DOHH2 (cell line): Measurements from ENCODE around the gene EFEMP1.

Experiments
- H3F3A ChIP-seq: fragments of 200-600 bp; sonication (generic), shearing (Covaris generic); 2 replicates; pipeline ENCODE4 v1.6.0; 2016; ENCODE audit warnings: antibody characterized with exemption, mild to moderate bottlenecking; ENCODE audit not compliant: control insufficient read depth, insufficient read depth
- H3K27ac ChIP-seq: fragments of 200-600 bp; sonication (generic); 2 replicates; pipeline ENCODE4 v1.5.1; 2014; ENCODE audit warnings: low read depth, mild to moderate bottlenecking, low read length, moderate library complexity
- H3K27me3 ChIP-seq: fragments of 200-600 bp; sonication (generic); 2 replicates; pipeline ENCODE4 v1.6.1; 2014; ENCODE audit warnings: mild to moderate bottlenecking, low read length, mixed read lengths; ENCODE audit not compliant: control insufficient read depth
- H3K36me3 ChIP-seq: fragments of 200-600 bp; sonication (generic); 2 replicates; pipeline ENCODE4 v1.6.1; 2014; ENCODE audit warnings: mild to moderate bottlenecking, low read length, moderate library complexity, mixed read lengths; ENCODE audit not compliant: control insufficient read depth
- H3K4me1 ChIP-seq: fragments of 200-600 bp; sonication (generic); 2 replicates; pipeline ENCODE4 v1.6.1; 2014; ENCODE audit warnings: mild to moderate bottlenecking, low read length, mixed read lengths; ENCODE audit not compliant: control insufficient read depth
- H3K4me2 ChIP-seq: fragments of 200-600 bp; sonication (generic); 2 replicates; pipeline ENCODE4 v1.6.0; 2014; ENCODE audit warnings: mild to moderate bottlenecking, low read length, moderate library complexity
- H3K4me3 ChIP-seq: fragments of 200-600 bp; sonication (generic); 2 replicates; pipeline ENCODE4 v1.5.1; 2014; ENCODE audit warnings: mild to moderate bottlenecking, low read length, mixed read lengths
- H3K79me2 ChIP-seq: fragments of 200-600 bp; sonication (generic); 2 replicates; pipeline ENCODE4 v1.6.1; 2014; ENCODE audit warnings: mild to moderate bottlenecking, low read length, mixed read lengths; ENCODE audit not compliant: control insufficient read depth
- H3K9me2 ChIP-seq: fragments of 200-600 bp; sonication (generic); replicated peaks from 2 replicates; pipeline ENCODE4 v1.6.1; 2014; ENCODE audit warnings: mild to moderate bottlenecking, low read length, mixed read lengths; ENCODE audit not compliant: control insufficient read depth
- H3K9me3 ChIP-seq: fragments of 200-600 bp; sonication (generic); 2 replicates; pipeline ENCODE4 v1.6.1; 2014; ENCODE audit warnings: antibody characterized with exemption, low read length, mixed read lengths; ENCODE audit not compliant: control insufficient read depth, insufficient read depth
- H4K20me1 ChIP-seq: fragments of 200-600 bp; sonication (generic); 2 replicates; pipeline ENCODE4 v1.6.0; 2014; ENCODE audit warnings: low read depth, mild to moderate bottlenecking, antibody characterized with exemption, low read length, moderate library complexity; ENCODE audit not compliant: control insufficient read depth, insufficient read depth
- CTCF ChIP-seq: fragments of 200-600 bp; sonication (generic); IDR thresholded peaks from one replicate; pipeline ENCODE4 v1.5.1; 2014; ENCODE audit warnings: antibody characterized with exemption, mild to moderate bottlenecking, low read depth, low read length; ENCODE audit not compliant: poor library complexity, severe bottlenecking
- EZH2phosphoT487 ChIP-seq: fragments of 200-600 bp; sonication (generic); IDR thresholded peaks from 2 replicates; pipeline ENCODE4 v1.6.1; 2017; ENCODE audit warnings: borderline replicate concordance, mild to moderate bottlenecking, antibody characterized with exemption, low read length, moderate library complexity, mixed read lengths

The EFEMP1 gene

GRCh38 chr2:55826246-55826645 lies 97.3 kb downstream of the EFEMP1 start:
- no peaks in the 10 kb centered on the region for H3K79me2 ChIP-seq
- no peaks in the 10 kb centered on the region for H3K27me3 ChIP-seq
- H3K9me2 ChIP-seq = no peaks in the 10 kb centered on the region
- no peak overlapping the region for H3K27ac ChIP-seq
- H3F3A ChIP-seq = no peaks in the 10 kb centered on the region
- H3K4me3 ChIP-seq = no peak overlapping the region
- TF ChIP-seq CTCF (no peak), EZH2phosphoT487 (no peak)
- no peaks in the 10 kb centered on the region for H3K36me3 ChIP-seq
- no peaks in the 10 kb centered on the region for H3K9me3 ChIP-seq
- H4K20me1 ChIP-seq = no peaks in the 10 kb centered on the region
- no peak overlapping the region for H3K4me2 ChIP-seq
- H3K4me1 ChIP-seq = no peaks in the 10 kb centered on the region

GRCh38 chr2:55824551-55825096 lies 99.0 kb downstream of the EFEMP1 start:
- H3K27me3 ChIP-seq = no peaks in the 10 kb centered on the region
- H3K27ac ChIP-seq = no peak overlapping the region
- no peaks in the 10 kb centered on the region for H3K79me2 ChIP-seq
- H3K9me3 ChIP-seq = no peaks in the 10 kb centered on the region
- no peak overlapping the region for H3K4me3 ChIP-seq
- no peaks in the 10 kb centered on the region for H3F3A ChIP-seq
- no peaks in the 10 kb centered on the region for H3K9me2 ChIP-seq
- H3K36me3 ChIP-seq = no peaks in the 10 kb centered on the region
- no peak overlapping the region for H3K4me2 ChIP-seq
- H3K4me1 ChIP-seq = peaks cover 5% of the 10 kb centered on the region; the same call in 1 of the 2 replicates
- TF ChIP-seq EZH2phosphoT487 = no peak
- H4K20me1 ChIP-seq = no peaks in the 10 kb centered on the region
